Measurements from ENCODE around the gene ZC3H7A.
A peak's percentile ranks its signal among the peaks of the same experiment; 100 is the strongest.
"Not testable (repeated sequence)": the region's sequence is repeated elsewhere in the genome, so short reads cannot be mapped to it uniquely, and the experiment has no call there.

The ZC3H7A gene

GRCh38 chr16:11836650-11837244 is 39.7 kb upstream of the ZC3H7A start:
- ChIA-PET POLR2A (ENCODE audit: low non-redundant PET) (interaction anchor here (0.6 kb wide), 1 partner anchor 18 kb away, joined by 3 read pairs; no protein-coding TSS in a partner anchor), CTCF (no interaction called here)
- DNase-seq (ENCODE audit: low spot score) = peak; percentile 54
- H3K27ac ChIP-seq = peak overlapping the region; percentile 53
- no peak for TF ChIP-seq CTCF (conservative IDR thresholded peaks at IDR 0.05; ENCODE audit: low read depth)

GRCh38 chr16:11835891-11836649 is 39.0 kb upstream of the ZC3H7A start:
- peak overlapping the region; percentile 73 for H3K27ac ChIP-seq
- DNase-seq (ENCODE audit: low spot score) = no peak
- CTCF ChIA-PET = no interaction called here
- POLR2A ChIA-PET (ENCODE audit: low non-redundant PET) = interaction anchor here (0.6 kb wide), 1 partner anchor 17 kb away, joined by 3 read pairs; no protein-coding TSS in a partner anchor
- TF ChIP-seq CTCF (conservative IDR thresholded peaks at IDR 0.05; ENCODE audit: low read depth) = no peak

- CTCF ChIA-PET = no interaction called here
- POLR2A ChIA-PET (ENCODE audit: low non-redundant PET) = no interaction called here
- no peak for TF ChIP-seq CTCF (conservative IDR thresholded peaks at IDR 0.05; ENCODE audit: low read depth)
- peak overlapping the region; percentile 73 for H3K27ac ChIP-seq
- no peak for DNase-seq (ENCODE audit: low spot score)
Observed at GRCh38 chr16:11835309-11835708, 38.3 kb upstream of the ZC3H7A start.

GRCh38 chr16:11833951-11834695 is 37.1 kb upstream of the ZC3H7A start:
- ChIA-PET POLR2A (ENCODE audit: low non-redundant PET) (no interaction called here), CTCF (interaction anchor here (0.6 to 0.7 kb wide), 2 partner anchors 21 to 24 kb away, joined by 3 to 5 read pairs; no protein-coding TSS in a partner anchor)
- DNase-seq (ENCODE audit: low spot score) = peak; percentile 61
- peak overlapping the region; percentile 73; the same call in 1 of the 2 replicates for H3K27ac ChIP-seq
- no peak for TF ChIP-seq CTCF (conservative IDR thresholded peaks at IDR 0.05; ENCODE audit: low read depth)

- ChIA-PET POLR2A (ENCODE audit: low non-redundant PET) (no interaction called here), CTCF (no interaction called here)
- H3K27ac ChIP-seq = no peak overlapping the region
- no peak for DNase-seq (ENCODE audit: low spot score)
- TF ChIP-seq CTCF (conservative IDR thresholded peaks at IDR 0.05; ENCODE audit: low read depth) = no peak
Observed at GRCh38 chr16:11828696-11829095, 31.6 kb upstream of the ZC3H7A start.

GRCh38 chr16:11825520-11826165 is 28.6 kb upstream of the ZC3H7A start:
- DNase-seq (ENCODE audit: low spot score); H3K27ac ChIP-seq; POLR2A ChIA-PET (ENCODE audit: low non-redundant PET): not testable (repeated sequence)
- CTCF ChIA-PET = interaction anchor here (0.5 kb wide), 1 partner anchor 18 kb away, joined by 8 read pairs; no protein-coding TSS in a partner anchor

All from RWPE1 (cell line).